Glomerular endothelial cell (primary cell): ENCODE measurements around the gene HOXA11. TPM values are rescaled to one million over a fixed set of nuclear protein-coding genes. Genes with fewer than 3 reads are reported as not detected.

Experiments used
- DNase-seq: peaks from one replicate; pipeline ENCODE4 v3.0.0-alpha.2; 2011; ENCODE audit warnings: low read depth, low spot score; ENCODE audit errors: extremely low read depth
- total RNA-seq: library from RNA; depleted of rRNA; stranded (reverse); fragments of >200 nt; gene quantifications from 2 replicates; pipeline ENCODE4 v1.2.3, GENCODE V29; 2015

Gene HOXA11
- total RNA-seq, 1 donor from 2014 or later = 2.0 TPM

GRCh38 chr7:27138472-27138871, 46.6 kb downstream of the HOXA11 start:
- no peak for DNase-seq

- DNase-seq = no peak
Measured at GRCh38 chr7:27137640-27138315, 47.3 kb downstream of the HOXA11 start.

DNA sequence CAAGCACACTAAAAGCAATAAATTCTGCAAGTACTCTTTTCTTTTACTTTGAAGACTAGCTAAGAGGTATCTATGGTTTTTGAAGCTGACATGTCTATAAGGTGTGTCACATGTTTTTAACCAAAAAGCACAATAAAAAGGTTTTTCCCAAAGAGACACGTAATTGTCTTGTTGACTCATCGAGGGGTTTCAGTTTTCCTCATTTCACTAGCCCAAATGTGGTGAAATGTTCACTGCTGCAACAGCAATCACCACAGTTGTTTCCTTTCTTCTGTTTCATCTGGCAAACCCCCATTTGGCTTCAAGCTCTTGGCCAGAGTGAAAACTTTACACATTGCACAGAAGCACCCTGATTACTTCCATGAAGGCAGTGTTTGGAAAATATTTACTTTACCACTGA, 50.6 kb downstream of the HOXA11 start:
- no peak for DNase-seq

GRCh38 chr7:27133409-27134231, 51.4 kb downstream of the HOXA11 start:
- no peak for DNase-seq

DNA sequence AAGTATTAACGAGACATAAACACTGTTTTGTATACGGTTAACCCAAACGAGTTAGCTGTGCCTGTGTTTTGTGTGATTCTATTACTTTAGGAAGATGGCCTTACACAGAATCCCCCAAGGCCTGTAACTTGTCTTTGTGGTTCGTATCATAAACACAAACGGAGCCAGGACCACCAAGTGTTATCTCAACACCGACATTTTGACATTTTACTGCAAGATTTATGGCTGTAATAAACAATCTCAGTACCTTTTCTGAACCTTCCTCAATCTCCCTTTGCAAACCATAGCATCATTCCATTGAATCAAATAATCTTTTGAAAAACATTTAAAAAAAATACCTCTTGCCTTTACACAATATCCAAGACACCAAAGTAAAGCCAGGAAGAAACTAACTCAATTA, 52.1 kb downstream of the HOXA11 start:
- DNase-seq = no peak

DNA sequence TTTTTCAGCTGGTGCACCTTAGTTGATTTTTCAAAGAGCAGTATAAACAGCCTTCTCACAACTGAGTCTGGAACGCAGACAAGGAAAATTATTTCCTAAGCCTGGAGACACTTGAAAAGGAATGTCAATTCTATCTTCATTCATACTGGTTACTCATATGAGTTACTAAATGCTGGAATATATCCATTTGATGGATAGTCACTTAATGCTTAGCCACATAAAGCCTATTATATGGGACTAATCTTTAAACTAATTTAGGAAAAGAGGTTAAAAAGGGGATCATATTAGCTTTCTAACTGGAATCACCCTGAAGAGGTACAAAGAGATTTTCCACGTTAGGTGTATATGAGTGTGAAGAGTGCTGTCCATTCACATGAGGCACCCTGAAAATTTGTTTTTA, 52.8 kb downstream of the HOXA11 start:
- DNase-seq = no peak

DNA sequence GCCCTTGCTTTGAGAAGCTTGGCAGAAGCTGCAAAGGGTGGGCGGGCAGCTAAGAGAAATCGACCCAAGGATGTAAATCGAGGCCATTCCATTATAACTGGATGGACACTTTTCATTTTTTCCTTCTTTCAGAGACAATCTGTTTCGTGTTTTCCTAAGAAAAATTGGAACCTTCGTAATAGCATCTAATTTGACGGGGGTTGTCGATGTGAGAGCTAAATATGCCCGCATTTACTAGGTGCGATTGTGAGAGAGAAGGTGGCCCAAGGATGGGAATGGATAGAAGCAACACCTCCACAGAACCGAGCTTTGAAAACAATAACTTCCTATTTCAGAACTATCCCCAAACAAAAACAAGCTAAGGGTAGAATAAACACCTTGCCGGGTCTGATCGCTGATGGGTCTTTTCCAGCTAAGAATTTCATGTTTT, 53.6 kb downstream of the HOXA11 start:
- DNase-seq = no peak

Other genes with a start within 250 kb of the HOXA11 start
- 2.5 and 5.5 TPM in 2 replicates for gene HOXA1, start 89.2 kb downstream of the HOXA11 start, total RNA-seq
- gene HOXA2, start 82.5 kb downstream of the HOXA11 start, total RNA-seq = 0.24 and 0.82 TPM in 2 replicates
- 3.8 and 6.8 TPM in 2 replicates for gene HOXA4, start 54.5 kb downstream of the HOXA11 start, total RNA-seq
- 23.5 and 34.5 TPM in 2 replicates for gene HOXA5, start 41.6 kb downstream of the HOXA11 start, total RNA-seq
- gene HOXA6, start 37.5 kb downstream of the HOXA11 start, total RNA-seq = 0.19 and 3.9 TPM in 2 replicates
- 5.5 and 6.1 TPM in 2 replicates for gene HOXA3, start 32.6 kb downstream of the HOXA11 start, total RNA-seq
- gene HOXA7, start 28.6 kb downstream of the HOXA11 start, total RNA-seq = 12.5 and 17.7 TPM in 2 replicates
- 14.8 and 36.1 TPM in 2 replicates for gene HOXA9, start 19.7 kb downstream of the HOXA11 start, total RNA-seq
- 8.1 and 10.3 TPM in 2 replicates for gene HOXA10, start 10.9 kb downstream of the HOXA11 start, total RNA-seq
- not detected in 2 replicates for gene HOXA13, start 14.9 kb upstream of the HOXA11 start, total RNA-seq
- not detected in 2 replicates for gene EVX1, start 57.6 kb upstream of the HOXA11 start, total RNA-seq